ENCODE measurements around the gene CASK. TPM values are rescaled to one million over a fixed set of nuclear protein-coding genes. Genes with fewer than 3 reads are reported as not detected.
"Not testable (repeated sequence)": the region's sequence is repeated elsewhere in the genome, so short reads cannot be mapped to it uniquely, and the experiment has no call there.

Gene CASK
- total RNA-seq, 1 donor from 2014 or later: 87.2 TPM

GRCh38 chrX:41730081-41730480, 193.3 kb downstream of the CASK start:
- no peak for DNase-seq

GRCh38 chrX:41728125-41728524, 195.2 kb downstream of the CASK start:
- no peak for DNase-seq

DNA sequence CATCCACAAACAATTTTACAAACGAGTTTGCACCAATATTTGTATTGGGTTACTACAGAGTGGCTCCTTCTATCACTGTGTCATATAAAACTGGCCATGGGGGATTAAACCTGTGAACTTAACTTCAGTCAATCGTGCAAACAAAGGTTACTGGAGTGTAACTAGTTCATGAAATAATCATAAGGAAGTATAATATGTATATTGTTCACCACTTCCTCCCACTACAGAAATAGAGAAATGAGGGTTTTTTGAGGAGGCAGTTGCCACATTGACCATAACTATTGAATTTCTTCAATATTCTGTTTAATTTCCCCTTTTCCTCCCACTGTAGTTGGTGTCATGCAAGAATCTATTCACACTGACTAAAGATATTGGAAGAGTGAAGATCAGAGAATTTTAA, 199.5 kb downstream of the CASK start, which contains the start of gene GPR82:
Gene GPR82, plus strand, starts transcription at position 356 of the 400 bp plus-strand sequence. CDS start 2,846 bp downstream, outside the sequence.
- no peak for DNase-seq

DNA sequence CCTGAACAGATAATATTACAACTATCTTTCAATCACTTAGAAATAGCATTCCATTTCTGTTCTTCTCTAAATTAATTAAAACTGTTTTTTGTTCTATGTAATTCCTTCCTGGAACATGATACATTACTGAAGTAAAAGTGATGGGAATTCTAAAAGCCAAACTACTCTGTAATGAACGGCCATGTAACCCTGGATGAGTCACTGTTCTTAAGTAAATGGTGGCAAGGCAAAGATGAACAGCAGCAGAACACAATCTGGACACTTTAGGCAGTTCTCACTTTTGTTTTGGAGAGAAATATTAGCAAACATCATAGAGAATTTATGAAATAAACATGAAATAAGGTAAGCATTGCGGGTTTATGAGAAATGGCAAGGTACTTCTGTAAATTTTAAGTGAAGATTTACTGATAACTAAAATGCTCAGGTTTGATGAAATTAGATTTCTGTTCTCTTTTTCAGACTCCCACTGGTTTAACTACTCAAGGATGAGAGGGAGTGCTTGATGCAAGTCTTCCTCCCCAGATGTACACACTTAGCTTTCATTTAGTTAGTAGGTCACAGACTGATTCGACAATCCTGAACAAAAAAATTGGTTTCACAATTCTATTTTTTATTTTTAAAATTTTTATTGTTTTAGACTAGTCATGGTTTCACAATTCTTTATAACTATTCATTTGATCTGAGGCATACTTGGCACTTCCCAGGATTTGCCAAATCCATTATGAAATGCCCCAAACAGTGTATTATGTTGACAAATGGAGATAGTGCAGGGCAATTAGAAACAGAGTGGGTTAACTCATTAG, 200.3 kb downstream of the CASK start:
- DNase-seq: no peak

- DNase-seq: no peak
Observed at GRCh38 chrX:41722214-41722613, 201.1 kb downstream of the CASK start.

- no peak for DNase-seq
Observed at GRCh38 chrX:41721590-41721989, 201.8 kb downstream of the CASK start.

- no peak for DNase-seq
Observed at GRCh38 chrX:41720125-41720779, 203.1 kb downstream of the CASK start.

GRCh38 chrX:41719610-41720009, 203.7 kb downstream of the CASK start:
- not testable (repeated sequence) for DNase-seq

GRCh38 chrX:41718481-41719235, 204.7 kb downstream of the CASK start:
- DNase-seq: no peak

DNA sequence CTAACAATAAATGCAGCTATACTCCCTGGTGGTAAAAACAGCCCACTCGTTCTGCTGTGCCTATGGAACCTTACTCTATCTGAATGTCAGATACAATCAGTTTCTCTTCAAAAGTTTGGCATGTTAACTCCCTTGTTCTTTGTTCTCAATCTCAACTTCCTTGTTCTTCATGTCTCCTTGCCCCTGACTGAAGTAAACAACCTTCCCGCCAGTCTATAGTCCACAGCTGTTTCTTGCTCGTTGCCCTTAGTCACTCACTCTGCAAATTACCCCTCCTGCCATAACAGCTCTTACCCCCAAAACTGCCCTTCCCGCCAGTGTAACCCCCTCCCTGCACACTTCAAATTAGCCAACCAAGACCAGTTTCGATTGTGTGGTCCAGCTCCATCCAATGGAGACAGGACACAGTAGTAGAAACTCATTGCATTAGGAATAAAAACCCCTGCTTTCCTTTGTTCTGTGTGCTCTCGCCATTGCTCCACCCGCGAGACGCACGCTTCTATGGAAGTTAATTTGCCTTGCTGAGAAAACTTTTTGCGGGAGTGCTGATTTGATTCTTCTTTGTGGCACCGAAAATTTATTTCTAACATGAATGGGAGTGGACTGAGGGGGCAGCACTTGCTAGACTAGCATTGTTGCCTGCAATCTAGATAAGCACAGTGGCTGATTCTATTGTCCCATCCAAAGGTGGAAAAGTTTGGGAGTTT, 206.4 kb downstream of the CASK start:
- no peak for DNase-seq

- no peak for DNase-seq
Observed at GRCh38 chrX:41716222-41716621, 207.1 kb downstream of the CASK start.

- no peak for DNase-seq
Observed at GRCh38 chrX:41711021-41711667, 212.2 kb downstream of the CASK start.

- DNase-seq: no peak
Observed at GRCh38 chrX:41708486-41708885, 214.9 kb downstream of the CASK start.

- DNase-seq: no peak
Observed at GRCh38 chrX:41707218-41707617, 216.1 kb downstream of the CASK start.

GRCh38 chrX:41705680-41706374, 217.5 kb downstream of the CASK start:
- DNase-seq: no peak

- DNase-seq: no peak
Observed at GRCh38 chrX:41705042-41705441, 218.3 kb downstream of the CASK start.

DNA sequence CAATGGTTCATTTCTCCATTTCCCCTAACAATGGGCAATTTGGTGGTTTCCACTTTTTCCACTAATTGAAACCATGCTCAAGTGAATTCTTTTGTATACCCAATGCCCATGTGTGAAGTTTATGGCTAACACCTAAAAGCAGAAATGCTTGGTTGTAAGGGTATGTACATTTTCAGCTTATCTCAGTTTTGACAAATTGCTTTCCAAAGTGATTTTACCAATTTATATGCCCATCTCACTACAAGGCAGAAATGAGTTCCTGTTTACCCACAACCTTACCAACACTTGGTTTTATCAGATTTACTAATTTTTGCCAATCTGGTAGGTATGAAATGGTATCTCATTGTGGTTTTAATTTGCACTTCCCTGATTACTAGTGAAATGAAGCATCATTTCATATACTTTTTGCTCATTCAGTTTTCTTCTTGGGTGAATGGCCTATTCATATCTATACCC, 219.8 kb downstream of the CASK start:
- no peak for DNase-seq

DNA sequence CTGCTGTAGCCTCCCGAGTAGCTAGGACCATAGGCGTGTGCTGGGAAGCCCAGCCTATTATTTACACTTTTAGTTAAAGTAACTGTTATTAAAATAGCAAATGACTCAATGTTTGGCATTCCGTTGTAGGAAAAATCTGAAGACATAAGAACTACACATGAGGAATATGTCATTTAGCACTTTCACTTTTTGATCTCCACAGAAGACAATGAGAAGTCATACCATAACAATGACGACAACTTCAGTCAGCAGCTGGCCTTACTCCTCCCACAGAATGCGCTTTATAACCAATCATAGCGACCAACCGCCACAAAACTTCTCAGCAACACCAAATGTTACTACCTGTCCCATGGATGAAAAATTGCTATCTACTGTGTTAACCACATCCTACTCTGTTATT, 227.9 kb downstream of the CASK start:
- DNase-seq: no peak

GRCh38 chrX:41693024-41693423, 230.3 kb downstream of the CASK start:
- DNase-seq: no peak

- no peak for DNase-seq
Observed at GRCh38 chrX:41692162-41692749, 231.1 kb downstream of the CASK start.

DNA sequence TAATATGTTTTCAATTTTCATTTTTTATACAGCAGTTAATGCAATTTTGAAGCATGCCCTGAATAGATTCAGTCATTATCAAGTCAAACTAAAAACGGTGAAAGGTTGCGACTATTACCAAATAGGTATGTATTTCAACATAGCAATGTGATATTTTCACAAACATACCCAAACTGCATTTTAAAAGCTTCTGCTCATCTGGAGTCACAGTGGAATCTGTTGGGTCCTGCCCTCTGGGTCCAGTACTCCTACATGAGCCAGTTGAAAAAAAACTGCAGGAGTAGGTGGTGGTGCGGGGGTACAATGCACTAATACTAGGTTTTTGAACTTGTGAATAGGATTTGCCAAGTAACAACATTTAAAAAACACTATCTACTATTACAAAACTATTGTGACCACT, 233.6 kb downstream of the CASK start:
- DNase-seq: no peak
